ENCODE data around the gene TNRC6C.

Gene TNRC6C

DNA sequence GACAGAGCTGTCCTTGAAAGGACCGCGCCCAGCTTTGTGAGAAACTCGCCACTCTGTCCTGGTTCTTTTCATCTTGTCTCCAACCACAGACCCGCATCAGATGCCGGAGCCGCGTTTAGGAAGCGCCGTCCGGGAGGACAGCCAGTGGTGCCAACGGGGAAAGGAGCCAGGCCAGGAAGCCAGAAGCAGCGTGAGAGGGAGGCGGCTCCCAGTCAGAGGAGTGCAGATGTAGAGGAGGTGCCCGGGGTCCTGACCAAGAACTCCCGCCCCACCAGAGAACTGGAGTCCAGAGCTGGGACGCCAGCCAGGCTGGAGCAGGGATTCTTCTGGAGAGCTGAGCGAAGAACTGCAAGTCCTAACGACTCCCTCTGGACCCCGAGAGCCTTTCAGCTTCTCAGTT, 49.3 kb upstream of the TNRC6C start:
- ATAC-seq = no peak
- TF ChIP-seq PATZ1 (CRISPR knock-in tag; IDR thresholded peaks at IDR 0.05; ENCODE audit: borderline replicate concordance) = no peak
- no peak for TF ChIP-seq CSDC2 (CRISPR knock-in tag; IDR thresholded peaks at IDR 0.05)
- no peak for TF ChIP-seq GLIS3 (CRISPR knock-in tag; IDR thresholded peaks at IDR 0.05)
- no peak for TF ChIP-seq BACH2 (CRISPR knock-in tag; IDR thresholded peaks at IDR 0.05; ENCODE audit: borderline replicate concordance)
- no peak for TF ChIP-seq ZNF70 (CRISPR knock-in tag; IDR thresholded peaks at IDR 0.05)
- no peak for TF ChIP-seq ESRRG (CRISPR knock-in tag; IDR thresholded peaks at IDR 0.05)
- TF ChIP-seq ZNF565 (CRISPR knock-in tag; conservative IDR thresholded peaks at IDR 0.05; ENCODE audit: low read depth) = no peak
- TF ChIP-seq TSHZ2 (CRISPR knock-in tag; IDR thresholded peaks at IDR 0.05) = no peak
- no peak for TF ChIP-seq ZC3H10 (CRISPR knock-in tag; IDR thresholded peaks at IDR 0.05)
- TF ChIP-seq, protein P1, sequence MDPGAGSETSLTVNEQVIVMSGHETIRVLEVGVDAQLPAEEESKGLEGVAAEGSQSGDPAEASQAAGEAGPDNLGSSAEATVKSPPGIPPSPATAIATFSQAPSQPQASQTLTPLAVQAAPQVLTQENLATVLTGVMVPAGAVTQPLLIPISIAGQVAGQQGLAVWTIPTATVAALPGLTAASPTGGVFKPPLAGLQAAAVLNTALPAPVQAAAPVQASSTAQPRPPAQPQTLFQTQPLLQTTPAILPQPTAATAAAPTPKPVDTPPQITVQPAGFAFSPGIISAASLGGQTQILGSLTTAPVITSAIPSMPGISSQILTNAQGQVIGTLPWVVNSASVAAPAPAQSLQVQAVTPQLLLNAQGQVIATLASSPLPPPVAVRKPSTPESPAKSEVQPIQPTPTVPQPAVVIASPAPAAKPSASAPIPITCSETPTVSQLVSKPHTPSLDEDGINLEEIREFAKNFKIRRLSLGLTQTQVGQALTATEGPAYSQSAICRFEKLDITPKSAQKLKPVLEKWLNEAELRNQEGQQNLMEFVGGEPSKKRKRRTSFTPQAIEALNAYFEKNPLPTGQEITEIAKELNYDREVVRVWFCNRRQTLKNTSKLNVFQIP (CRISPR knock-in tag; IDR thresholded peaks at IDR 0.05; ENCODE audit: borderline replicate concordance, low read depth) = no peak
- no peak for TF ChIP-seq PPARA (CRISPR knock-in tag; IDR thresholded peaks at IDR 0.05; ENCODE audit: borderline replicate concordance)
- TF ChIP-seq ZFP3 (CRISPR knock-in tag; IDR thresholded peaks at IDR 0.05) = no peak
- TF ChIP-seq ARNTL (CRISPR knock-in tag; IDR thresholded peaks at IDR 0.05; ENCODE audit: borderline replicate concordance, low read depth) = no peak
- no peak for TF ChIP-seq SNAI2 (CRISPR knock-in tag; IDR thresholded peaks at IDR 0.05)
- no peak for TF ChIP-seq ZFP30 (CRISPR knock-in tag; IDR thresholded peaks at IDR 0.05)
- no peak for TF ChIP-seq CSRNP3 (CRISPR knock-in tag; IDR thresholded peaks at IDR 0.05)
- TF ChIP-seq ISL1 (CRISPR knock-in tag; IDR thresholded peaks at IDR 0.05) = no peak
- TF ChIP-seq TOX (CRISPR knock-in tag; IDR thresholded peaks at IDR 0.05; ENCODE audit: borderline replicate concordance) = no peak

DNA sequence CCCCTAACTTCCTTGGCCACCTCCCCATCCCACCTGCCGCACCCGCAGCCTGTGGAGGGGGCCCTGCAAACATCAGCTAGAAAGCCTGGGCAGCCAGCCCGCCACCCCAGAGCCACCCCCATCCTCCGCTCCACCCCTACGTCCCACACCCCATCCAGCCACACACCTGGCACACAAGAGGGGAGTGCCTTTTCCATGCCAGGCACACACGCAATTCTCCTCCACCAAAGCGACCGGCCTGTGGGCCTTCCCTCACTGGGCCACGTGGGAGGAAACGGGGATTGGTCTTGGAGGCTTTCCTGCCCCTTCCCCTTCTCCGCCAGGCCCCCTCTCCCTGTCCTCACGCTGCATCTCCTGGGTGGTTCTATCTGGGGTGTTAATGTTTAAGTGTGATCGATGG, 48.7 kb upstream of the TNRC6C start:
- ATAC-seq = no peak
- no peak for TF ChIP-seq ZFP30 (CRISPR knock-in tag; IDR thresholded peaks at IDR 0.05)
- TF ChIP-seq TCF4 (CRISPR knock-in tag; IDR thresholded peaks at IDR 0.05; ENCODE audit: borderline replicate concordance) = no peak
- no peak for TF ChIP-seq OSR1 (CRISPR knock-in tag; IDR thresholded peaks at IDR 0.05)

DNA sequence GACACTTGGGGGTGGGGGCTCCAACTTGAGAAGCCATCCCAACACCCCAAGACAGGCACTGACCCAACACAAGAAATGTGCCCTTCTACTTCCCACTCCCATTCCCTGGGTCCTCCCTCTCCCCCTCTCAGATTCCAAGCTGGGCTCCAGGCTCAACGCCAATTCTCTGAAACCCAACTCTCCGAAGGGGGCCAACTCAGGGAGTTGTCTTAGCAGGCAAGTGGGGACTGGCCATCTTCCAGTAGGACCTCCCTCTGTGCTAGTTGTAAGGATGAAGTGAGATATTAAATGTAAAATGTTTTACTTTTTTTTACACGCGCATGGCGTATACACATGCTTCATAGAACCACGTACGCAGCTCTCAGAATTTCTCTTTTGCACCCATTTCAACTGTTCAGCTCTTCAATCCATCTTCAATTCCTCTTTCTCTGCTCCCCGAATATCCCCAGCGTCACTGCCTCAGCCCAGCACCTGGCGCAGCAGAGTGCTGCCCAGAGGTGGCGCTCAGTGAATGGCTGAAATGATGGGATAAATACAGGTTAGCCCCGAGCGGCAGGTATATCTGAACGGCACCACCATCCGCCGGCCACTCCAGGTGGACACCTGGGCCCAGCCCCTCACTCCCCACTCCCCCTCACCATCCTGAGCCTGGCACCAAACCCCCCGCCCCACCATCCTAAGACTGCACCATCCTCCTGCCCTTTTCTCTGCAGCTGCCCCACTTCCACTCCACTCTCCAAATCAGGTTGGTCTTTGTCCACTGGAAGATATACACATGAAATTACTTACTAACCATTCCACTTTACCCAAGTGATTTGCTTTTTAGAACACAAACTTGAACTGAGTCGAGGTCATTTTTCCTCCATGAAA, 43.9 kb upstream of the TNRC6C start:
- peak; percentile 48 for ATAC-seq
- TF ChIP-seq CSRNP3 (CRISPR knock-in tag; IDR thresholded peaks at IDR 0.05) = no peak
- no peak for TF ChIP-seq SNAI2 (CRISPR knock-in tag; IDR thresholded peaks at IDR 0.05)
- TF ChIP-seq, protein P1 (CRISPR knock-in tag; IDR thresholded peaks at IDR 0.05; ENCODE audit: borderline replicate concordance, low read depth) = no peak
- TF ChIP-seq ZNF70 (CRISPR knock-in tag; IDR thresholded peaks at IDR 0.05) = no peak
- TF ChIP-seq BACH2 (CRISPR knock-in tag; IDR thresholded peaks at IDR 0.05; ENCODE audit: borderline replicate concordance) = no peak
- no peak for TF ChIP-seq OSR1 (CRISPR knock-in tag; IDR thresholded peaks at IDR 0.05)
- TF ChIP-seq RARB (CRISPR knock-in tag; IDR thresholded peaks at IDR 0.05) = no peak
- no peak for TF ChIP-seq ARNTL (CRISPR knock-in tag; IDR thresholded peaks at IDR 0.05; ENCODE audit: borderline replicate concordance, low read depth)
- TF ChIP-seq ZNF565 (CRISPR knock-in tag; conservative IDR thresholded peaks at IDR 0.05; ENCODE audit: low read depth) = no peak
- no peak for TF ChIP-seq GLIS3 (CRISPR knock-in tag; IDR thresholded peaks at IDR 0.05)

Data from SK-N-SH treated with all-trans-retinoic acid at 6 μM for 48 hours (cell line).